Gastrocnemius medialis (tissue), 4 donors: ENCODE results near the gene SLCO1B3. TPM values are rescaled to one million over a fixed set of nuclear protein-coding genes. Genes with fewer than 3 reads are reported as not detected.

Experiments used
- ATAC-seq, 2 donors: fragments of 150-250 bp; one replicate each; pipeline ENCODE4 v1.9.1; 2016
- DNase-seq, 2 donors: peaks; one replicate each; pipeline ENCODE4 v3.0.0-alpha.2; 2019
- H3K27ac ChIP-seq, 4 donors: fragments of 200-600 bp; sonication (generic); 1 replicate in 1 of 4; 2 replicates in 3 of 4; pipeline ENCODE4 v1.5.1; 2016 to 2018; ENCODE audit warnings: mild to moderate bottlenecking in 2 of 4, moderate library complexity in 1 of 4
- H3K27me3 ChIP-seq, 3 donors: fragments of 200-600 bp; sonication (generic) in 2 of 3; 1 replicate in 1 of 3; 2 replicates in 2 of 3; pipeline versions ENCODE4 v1.5.1 to v1.6.0; 2016 to 2019; ENCODE audit warnings: mild to moderate bottlenecking in 1 of 3, moderate library complexity in 1 of 3
- H3K36me3 ChIP-seq, 2 donors: fragments of 200-600 bp; sonication (generic) in 1 of 2; one replicate each; pipeline ENCODE4 v1.5.1; 2017 to 2018
- H3K4me1 ChIP-seq, 2 donors: fragments of 200-600 bp; sonication (generic) in 1 of 2; one replicate each; pipeline ENCODE4 v1.5.1; 2016 to 2017; ENCODE audit warnings: mild to moderate bottlenecking in 2 of 2
- H3K4me3 ChIP-seq, 4 donors: fragments of 200-600 bp; sonication (generic) in 3 of 4; 1 replicate in 1 of 4; 2 replicates in 3 of 4; pipeline ENCODE4 v1.5.1; 2016 to 2019; ENCODE audit warnings: mild to moderate bottlenecking in 2 of 4
- H3K9me3 ChIP-seq, 3 donors: fragments of 200-600 bp; sonication (generic) in 2 of 3; 1 replicate in 1 of 3; 2 replicates in 2 of 3; pipeline ENCODE4 v1.5.1; 2016 to 2019
- CTCF ChIP-seq, 5 experiments: fragments of 450-650 bp in 3 of 5; fragments of 200-600 bp in 2 of 5; sonication (generic) in 2 of 5; IDR thresholded peaks in 4 of 5; conservative IDR thresholded peaks in 1 of 5; 1 replicate in 4 of 5; 2 replicates in 1 of 5; pipeline ENCODE4 v1.5.1; 2016 to 2019; ENCODE audit warnings: antibody characterized with exemption in 5 of 5, mild to moderate bottlenecking in 3 of 5, moderate library complexity in 3 of 5
- POLR2A ChIP-seq, 2 donors: fragments of 450-650 bp; IDR thresholded peaks; one replicate each; pipeline ENCODE4 v1.6.1; 2017; ENCODE audit warnings: antibody characterized with exemption in 2 of 2, mild to moderate bottlenecking in 2 of 2, moderate library complexity in 2 of 2
- in situ Hi-C, 4 donors: fragments of 200-750 bp; cut with MboI; loops; one replicate each; pipeline versions ENCODE4 v1.15.0 to v1.8.0; 2017; ENCODE audit warnings: low sequenced_read_pairs in 4 of 4
- intact Hi-C: fragments of 100-400 bp; cut with DNase I; formaldehyde crosslinking; loops from one replicate; pipeline ENCODE4 v1.15.1; 2023; ENCODE audit warnings: low total_unique reads
- total RNA-seq, 4 donors: library from RNA; depleted of rRNA; stranded (reverse); fragments of >200 nt; gene quantifications; one replicate each; pipeline versions ENCODE4 v1.1.0 to v1.2.3, GENCODE V29; 2016

Gene SLCO1B3
- total RNA-seq, 4 donors from 2014 or later, result 0.13 TPM; not detected in 3

GRCh38 chr12:20950248-20950647, 139.7 kb downstream of the SLCO1B3 start:
- intact Hi-C loops (no loop called here), in situ Hi-C loops (no loop called here)
- H3K36me3 ChIP-seq, result no peaks in the 10 kb centered on the region
- H3K4me3 ChIP-seq, result no peak overlapping the region
- H3K9me3 ChIP-seq, result no peaks in the 10 kb centered on the region
- DNase-seq (no peak), ATAC-seq (no peak)
- no peak overlapping the region for H3K27ac ChIP-seq
- TF ChIP-seq CTCF (IDR thresholded peaks at IDR 0.05 in 4 of 5, conservative IDR thresholded peaks at IDR 0.05 in 1 of 5) (no peak), POLR2A (IDR thresholded peaks at IDR 0.05) (no peak)
- H3K27me3 ChIP-seq, result no peaks in the 10 kb centered on the region
- H3K4me1 ChIP-seq, result no peaks in the 10 kb centered on the region

DNA sequence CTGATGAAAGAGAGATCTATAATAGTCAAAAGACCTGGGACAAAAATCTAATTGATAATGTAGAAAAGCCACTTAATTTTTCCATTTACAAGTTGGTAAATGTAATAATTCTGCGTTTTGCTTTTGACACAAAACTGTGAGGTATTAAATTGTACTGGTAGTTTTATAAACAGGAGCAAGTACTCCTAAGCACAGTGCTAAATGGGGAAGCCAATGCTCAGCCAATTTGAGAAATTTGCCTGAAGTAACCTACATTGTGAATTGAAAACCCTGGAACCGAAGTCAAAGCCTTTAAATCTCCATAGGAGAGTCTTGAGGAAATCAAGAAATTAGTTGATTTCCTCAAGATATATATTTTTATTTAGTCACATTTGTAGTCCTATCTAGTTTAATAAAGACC, 152.8 kb downstream of the SLCO1B3 start:
- H3K27ac ChIP-seq, result no peak overlapping the region
- H3K9me3 ChIP-seq, result no peaks in the 10 kb centered on the region
- H3K4me1 ChIP-seq, result no peaks in the 10 kb centered on the region
- in situ Hi-C loops (no loop called here), intact Hi-C loops (no loop called here)
- ATAC-seq (no peak), DNase-seq (no peak)
- no peak overlapping the region for H3K4me3 ChIP-seq
- TF ChIP-seq POLR2A (IDR thresholded peaks at IDR 0.05), result no peak
- no peak for TF ChIP-seq CTCF (IDR thresholded peaks at IDR 0.05 in 4 of 5, conservative IDR thresholded peaks at IDR 0.05 in 1 of 5)
- H3K36me3 ChIP-seq, result no peaks in the 10 kb centered on the region
- no peaks in the 10 kb centered on the region for H3K27me3 ChIP-seq

GRCh38 chr12:20963762-20964161, 153.3 kb downstream of the SLCO1B3 start:
- H3K36me3 ChIP-seq, result no peaks in the 10 kb centered on the region
- no peaks in the 10 kb centered on the region for H3K4me1 ChIP-seq
- ATAC-seq (no peak), DNase-seq (no peak)
- intact Hi-C loops, result no loop called here
- in situ Hi-C loops, result no loop called here
- TF ChIP-seq POLR2A (IDR thresholded peaks at IDR 0.05) (no peak), CTCF (IDR thresholded peaks at IDR 0.05 in 4 of 5, conservative IDR thresholded peaks at IDR 0.05 in 1 of 5) (no peak)
- H3K27ac ChIP-seq, result no peak overlapping the region
- no peaks in the 10 kb centered on the region for H3K27me3 ChIP-seq
- no peaks in the 10 kb centered on the region for H3K9me3 ChIP-seq
- H3K4me3 ChIP-seq, result no peak overlapping the region

Other genes starting within 250 kb of the SLCO1B3 start
- gene SLCO1C1, start 115.4 kb upstream of the SLCO1B3 start, total RNA-seq, result not detected